Mucosa of stomach (tissue), 1 donor: ENCODE measurements around the gene TSPEAR.
"Not testable (repeated sequence)": the region's sequence is repeated elsewhere in the genome, so short reads cannot be mapped to it uniquely, and the experiment has no call there.

Source experiments
- H3K27me3 ChIP-seq: one replicate; pipeline ENCODE4 v1.7.0; 2013; ENCODE audit warnings: mild to moderate bottlenecking, low read length; ENCODE audit not compliant: control insufficient read depth, insufficient read depth
- H3K36me3 ChIP-seq: one replicate; pipeline ENCODE4 v1.7.0; 2013; ENCODE audit warnings: low read length; ENCODE audit not compliant: control insufficient read depth, insufficient read depth
- H3K4me1 ChIP-seq: one replicate; pipeline ENCODE4 v1.7.0; 2013; ENCODE audit warnings: mild to moderate bottlenecking, low read length; ENCODE audit not compliant: control insufficient read depth, insufficient read depth
- H3K4me3 ChIP-seq: one replicate; pipeline ENCODE4 v1.7.0; 2013; ENCODE audit warnings: low read length
- H3K9ac ChIP-seq: one replicate; pipeline ENCODE4 v1.7.0; 2013; ENCODE audit warnings: mild to moderate bottlenecking, low read length, moderate library complexity
- H3K9me3 ChIP-seq: one replicate; pipeline ENCODE4 v1.7.0; 2013; ENCODE audit warnings: mild to moderate bottlenecking, low read length, moderate library complexity; ENCODE audit not compliant: control insufficient read depth
- donor health status: Pancreatic carcinoma.

TSPEAR gene

GRCh38 chr21:44583089-44583799 is 128.1 kb downstream of the TSPEAR start:
- no peaks in the 10 kb centered on the region for H3K4me1 ChIP-seq
- no peak overlapping the region for H3K9ac ChIP-seq
- no peak overlapping the region for H3K4me3 ChIP-seq
- no peaks in the 10 kb centered on the region for H3K9me3 ChIP-seq
- H3K36me3 ChIP-seq: no peaks in the 10 kb centered on the region
- no peaks in the 10 kb centered on the region for H3K27me3 ChIP-seq

GRCh38 chr21:44582055-44582454 is 129.3 kb downstream of the TSPEAR start:
- no peaks in the 10 kb centered on the region for H3K4me1 ChIP-seq
- no peaks in the 10 kb centered on the region for H3K36me3 ChIP-seq
- H3K27me3 ChIP-seq: no peaks in the 10 kb centered on the region

GRCh38 chr21:44581158-44581557 is 130.2 kb downstream of the TSPEAR start:
- Histone ChIP-seq H3K4me3 (no peak overlapping the region), H3K27me3 (no peaks in the 10 kb centered on the region), H3K36me3 (no peaks in the 10 kb centered on the region)

More at GRCh38 chr21:44582055-44582454, 129.3 kb downstream of the TSPEAR start:
- Histone ChIP-seq H3K4me3 (no peak overlapping the region), H3K9me3 (no peaks in the 10 kb centered on the region), H3K9ac (no peak overlapping the region)

GRCh38 chr21:44580231-44580821 is 131.0 kb downstream of the TSPEAR start, which contains the start of gene KRTAP10-5:
Gene KRTAP10-5, minus strand, starts transcription at chr21:44580604. Its CDS starts 26 bp downstream, at chr21:44580578.
- H3K9ac ChIP-seq, H3K27me3 ChIP-seq, H3K4me1 ChIP-seq, H3K9me3 ChIP-seq, H3K4me3 ChIP-seq, H3K36me3 ChIP-seq: not testable (repeated sequence)

More at GRCh38 chr21:44581158-44581557, 130.2 kb downstream of the TSPEAR start:
- Histone ChIP-seq H3K4me1 (no peaks in the 10 kb centered on the region), H3K9me3 (no peaks in the 10 kb centered on the region), H3K9ac (no peak overlapping the region)

DNA sequence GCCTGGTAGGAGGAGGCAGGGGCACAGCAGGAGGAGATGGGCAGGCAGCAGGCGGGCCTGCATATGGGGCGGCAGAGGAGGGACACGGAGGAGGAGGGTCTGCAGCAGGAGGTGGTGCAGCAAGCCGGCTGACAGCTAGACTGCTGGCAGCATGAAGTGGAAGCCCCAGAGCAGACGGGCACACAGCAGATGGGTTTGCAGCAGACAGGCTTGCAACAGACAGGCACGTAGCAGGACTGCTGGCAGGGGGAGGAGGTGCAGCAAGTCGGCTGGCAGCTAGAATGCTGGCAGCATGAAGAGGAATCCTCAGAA is 131.6 kb downstream of the TSPEAR start:
- Histone ChIP-seq H3K4me3 (no peak overlapping the region), H3K36me3 (no peaks in the 10 kb centered on the region), H3K4me1 (peaks cover 3% of the 10 kb centered on the region), H3K27me3 (peaks cover 2% of the 10 kb centered on the region), H3K9ac (no peak overlapping the region), H3K9me3 (no peaks in the 10 kb centered on the region)

DNA sequence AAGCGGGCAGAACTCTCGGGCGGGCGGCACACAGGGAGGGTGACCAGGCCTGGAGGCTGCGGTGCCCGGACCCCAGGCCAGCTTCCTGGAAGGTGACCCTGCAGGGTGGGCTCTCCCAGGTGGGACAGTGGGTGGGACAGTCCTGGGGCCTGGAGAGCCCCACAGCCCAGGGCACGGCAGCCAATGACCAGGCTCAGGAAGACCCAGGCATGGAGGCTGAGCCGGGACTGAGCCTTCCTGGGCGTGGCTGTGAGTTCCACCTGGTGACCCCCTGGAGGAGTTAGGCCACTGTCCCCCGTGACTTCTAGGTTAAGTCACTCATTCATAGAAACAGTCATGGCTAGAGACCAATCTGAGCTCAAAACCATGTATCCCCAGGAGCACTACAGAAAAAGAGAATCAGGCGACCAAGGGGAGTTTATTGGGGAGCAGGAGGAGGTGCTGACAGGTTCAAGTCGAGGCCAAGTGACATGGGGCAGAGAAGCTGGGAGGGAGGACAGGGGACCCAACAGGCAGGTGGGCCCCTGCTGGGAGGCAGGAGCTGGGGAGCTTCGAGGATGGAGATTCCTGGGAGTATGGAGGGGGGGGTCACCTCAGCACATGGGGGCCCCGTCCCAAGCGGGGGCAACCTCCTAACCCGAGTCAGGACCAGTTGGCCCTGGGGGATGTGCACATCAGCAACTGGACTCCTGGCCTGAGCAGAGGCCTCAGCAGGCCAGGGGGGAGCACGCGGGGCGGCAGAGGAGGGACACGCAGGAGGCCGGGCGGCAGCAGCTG is 132.1 kb downstream of the TSPEAR start:
- Histone ChIP-seq H3K36me3 (no peaks in the 10 kb centered on the region), H3K4me1 (peaks cover 9% of the 10 kb centered on the region), H3K9ac (no peak overlapping the region), H3K4me3 (no peak overlapping the region), H3K27me3 (peaks cover 3% of the 10 kb centered on the region), H3K9me3 (no peaks in the 10 kb centered on the region)

DNA sequence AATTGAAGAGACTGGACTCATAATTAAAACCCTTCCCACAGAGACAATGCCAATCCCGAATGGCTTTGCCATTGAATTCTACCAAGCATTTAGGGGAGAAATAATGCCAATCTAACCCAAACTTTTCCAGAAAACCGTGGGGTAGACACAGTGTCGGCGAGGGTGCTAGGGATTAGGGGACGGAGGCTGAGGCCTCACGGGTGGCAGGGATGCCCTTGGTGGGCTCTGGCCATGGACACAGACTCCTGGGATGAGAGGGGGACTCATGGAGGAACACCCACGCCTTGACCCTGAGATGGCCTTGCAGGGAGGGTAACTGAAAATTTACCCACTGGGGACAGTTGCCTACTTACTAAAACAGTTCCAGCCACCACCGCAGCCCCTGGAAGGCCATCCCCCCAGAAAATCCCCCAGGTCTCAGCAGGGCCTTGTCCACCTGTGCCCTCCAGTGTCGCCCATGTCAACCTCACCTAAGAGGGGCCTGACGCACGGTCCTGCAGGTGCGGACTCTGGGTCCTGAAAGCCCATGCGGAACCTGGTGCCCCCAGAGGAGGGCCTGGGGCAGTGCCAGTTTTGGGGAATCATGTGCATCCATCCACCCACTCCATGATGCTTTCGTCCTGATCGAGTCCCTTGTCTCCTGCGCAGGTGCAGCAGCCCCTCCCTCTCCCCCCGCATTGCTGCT is 132.9 kb downstream of the TSPEAR start:
- Histone ChIP-seq H3K4me1 (peaks cover 12% of the 10 kb centered on the region), H3K36me3 (no peaks in the 10 kb centered on the region), H3K9ac (no peak overlapping the region), H3K9me3 (no peaks in the 10 kb centered on the region), H3K4me3 (no peak overlapping the region), H3K27me3 (peaks cover 3% of the 10 kb centered on the region)

GRCh38 chr21:44576025-44576420 is 135.3 kb downstream of the TSPEAR start:
- Histone ChIP-seq H3K9me3 (no peaks in the 10 kb centered on the region), H3K9ac (no peak overlapping the region)

GRCh38 chr21:44575307-44576024 is 135.9 kb downstream of the TSPEAR start:
- H3K9me3 ChIP-seq: no peaks in the 10 kb centered on the region
- peaks cover 7% of the 10 kb centered on the region for H3K27me3 ChIP-seq
- peaks cover 22% of the 10 kb centered on the region for H3K4me1 ChIP-seq
- H3K9ac ChIP-seq: no peak overlapping the region
- no peak overlapping the region for H3K4me3 ChIP-seq
- no peaks in the 10 kb centered on the region for H3K36me3 ChIP-seq

More at GRCh38 chr21:44576025-44576420, 135.3 kb downstream of the TSPEAR start:
- H3K4me3 ChIP-seq: no peak overlapping the region
- no peaks in the 10 kb centered on the region for H3K36me3 ChIP-seq
- peaks cover 22% of the 10 kb centered on the region for H3K4me1 ChIP-seq
- H3K27me3 ChIP-seq: peaks cover 7% of the 10 kb centered on the region

GRCh38 chr21:44574457-44575306 is 136.7 kb downstream of the TSPEAR start:
- Histone ChIP-seq H3K9me3 (no peaks in the 10 kb centered on the region), H3K4me1 (peaks cover 22% of the 10 kb centered on the region), H3K36me3 (no peaks in the 10 kb centered on the region), H3K27me3 (peaks cover 7% of the 10 kb centered on the region), H3K4me3 (no peak overlapping the region), H3K9ac (no peak overlapping the region)
